BJ (cell line): ENCODE measurements around the gene ATXN7L2. TPM values are rescaled to one million over a fixed set of nuclear protein-coding genes. Genes with fewer than 3 reads are reported as not detected.

Experiments
- CTCF ChIA-PET: fragments of 350-600 bp; formaldehyde crosslinking; extraction: SDS; loops from one replicate; lab custom pipeline; 2021; ENCODE audit warnings: antibody characterized with exemption, inconsistent platforms; lab: Yijun Ruan, JAX
- POLR2A ChIA-PET: fragments of 300-600 bp; sonication (Branson Sonifier 250); formaldehyde crosslinking; extraction: SDS; loops from one replicate; lab custom pipeline; 2021; ENCODE audit warnings: antibody characterized with exemption; lab: Charles Lee
- DNase-seq: peaks from one replicate; pipeline ENCODE4 v3.0.0-alpha.2; 2011; ENCODE audit warnings: low read depth
- H3K27me3 ChIP-seq: 2 replicates; pipeline ENCODE4 v1.6.0; 2011; ENCODE audit warnings: low read length; ENCODE audit not compliant: control insufficient read depth, insufficient read depth
- H3K36me3 ChIP-seq: 2 replicates; pipeline ENCODE4 v1.5.1; 2011; ENCODE audit warnings: low read length; ENCODE audit not compliant: control insufficient read depth, insufficient read depth
- H3K4me3 ChIP-seq: 2 replicates; pipeline ENCODE4 v1.5.1; 2011; ENCODE audit warnings: low read depth, mild to moderate bottlenecking, control low read depth, low read length
- polyA plus RNA-seq: library from polyadenylated mRNA; depleted of rRNA; stranded (reverse); fragments of >200 nt; gene quantifications from 2 replicates; pipeline ENCODE4 v1.2.3, GENCODE V29; 2011
- TF ChIP-seq, protein P1 (sequence below): IDR thresholded peaks from 2 replicates; pipeline ENCODE4 v1.5.1; 2011; ENCODE audit warnings: low read depth, mild to moderate bottlenecking, control low read depth, inconsistent platforms, low read length, moderate library complexity; ENCODE audit not compliant: insufficient read depth

Gene ATXN7L2
- polyA plus RNA-seq, 1 experiment = 8.7 TPM

DNA sequence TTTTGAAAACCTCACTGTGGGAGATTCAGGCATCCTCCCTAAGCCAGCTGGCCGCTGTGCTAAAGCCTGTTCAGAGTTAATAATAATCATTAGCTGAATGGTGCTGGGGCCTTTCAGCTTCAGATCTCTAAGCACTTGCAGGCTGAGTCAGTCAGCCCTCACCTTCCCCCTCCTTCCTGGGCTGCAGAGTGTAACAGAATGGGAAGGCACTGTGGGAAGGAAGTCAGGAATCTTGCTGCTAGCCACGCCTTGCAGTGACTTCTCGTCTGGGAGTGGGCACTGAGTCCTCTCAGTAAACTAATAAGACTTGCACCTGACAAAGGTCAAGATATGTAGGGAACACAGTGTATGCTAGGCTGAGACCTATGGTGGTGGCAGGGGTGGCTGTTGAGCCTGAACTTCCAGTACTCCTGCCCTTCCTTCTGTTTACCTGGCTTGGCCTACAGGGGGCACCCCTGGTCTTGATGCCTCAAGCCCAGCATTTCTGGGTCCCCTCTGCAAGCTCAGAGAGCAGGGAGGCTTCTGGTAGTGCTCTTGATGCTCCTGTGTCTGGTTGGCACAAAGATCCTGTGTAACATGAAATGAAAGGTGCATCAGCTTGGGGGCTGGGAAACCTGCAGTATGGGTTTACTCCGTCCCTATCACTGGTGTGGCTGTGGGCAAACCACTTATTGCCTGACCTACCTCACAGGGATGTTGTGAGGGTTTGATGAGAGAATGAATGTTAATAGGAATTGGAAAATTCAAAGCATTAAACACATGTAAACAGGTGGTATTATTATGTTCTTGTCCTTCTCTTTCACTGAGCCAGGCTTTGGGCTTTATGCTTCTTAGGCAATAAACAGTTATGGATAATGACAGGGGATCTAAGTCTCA, 16.2 kb downstream of the ATXN7L2 start:
- peaks cover 12% of the 10 kb centered on the region for H3K36me3 ChIP-seq
- ChIA-PET CTCF (interaction anchor here (0.9 to 32.2 kb wide), 15 partner anchors 9 to 274 kb away, joined by 3 to 1371 read pairs (median 7); partner anchors contain the start of genes AMIGO1, GNAI3, GPR61 and PSMA5), POLR2A (interaction anchor here (0.7 kb wide), 1 partner anchor 33 kb away, joined by 3 read pairs; no protein-coding TSS in a partner anchor)
- DNase-seq = peak; percentile 49
- no peak overlapping the region for H3K4me3 ChIP-seq
- H3K27me3 ChIP-seq = no peaks in the 10 kb centered on the region
- TF ChIP-seq, protein P1, sequence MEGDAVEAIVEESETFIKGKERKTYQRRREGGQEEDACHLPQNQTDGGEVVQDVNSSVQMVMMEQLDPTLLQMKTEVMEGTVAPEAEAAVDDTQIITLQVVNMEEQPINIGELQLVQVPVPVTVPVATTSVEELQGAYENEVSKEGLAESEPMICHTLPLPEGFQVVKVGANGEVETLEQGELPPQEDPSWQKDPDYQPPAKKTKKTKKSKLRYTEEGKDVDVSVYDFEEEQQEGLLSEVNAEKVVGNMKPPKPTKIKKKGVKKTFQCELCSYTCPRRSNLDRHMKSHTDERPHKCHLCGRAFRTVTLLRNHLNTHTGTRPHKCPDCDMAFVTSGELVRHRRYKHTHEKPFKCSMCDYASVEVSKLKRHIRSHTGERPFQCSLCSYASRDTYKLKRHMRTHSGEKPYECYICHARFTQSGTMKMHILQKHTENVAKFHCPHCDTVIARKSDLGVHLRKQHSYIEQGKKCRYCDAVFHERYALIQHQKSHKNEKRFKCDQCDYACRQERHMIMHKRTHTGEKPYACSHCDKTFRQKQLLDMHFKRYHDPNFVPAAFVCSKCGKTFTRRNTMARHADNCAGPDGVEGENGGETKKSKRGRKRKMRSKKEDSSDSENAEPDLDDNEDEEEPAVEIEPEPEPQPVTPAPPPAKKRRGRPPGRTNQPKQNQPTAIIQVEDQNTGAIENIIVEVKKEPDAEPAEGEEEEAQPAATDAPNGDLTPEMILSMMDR = peak; percentile 62

DNA sequence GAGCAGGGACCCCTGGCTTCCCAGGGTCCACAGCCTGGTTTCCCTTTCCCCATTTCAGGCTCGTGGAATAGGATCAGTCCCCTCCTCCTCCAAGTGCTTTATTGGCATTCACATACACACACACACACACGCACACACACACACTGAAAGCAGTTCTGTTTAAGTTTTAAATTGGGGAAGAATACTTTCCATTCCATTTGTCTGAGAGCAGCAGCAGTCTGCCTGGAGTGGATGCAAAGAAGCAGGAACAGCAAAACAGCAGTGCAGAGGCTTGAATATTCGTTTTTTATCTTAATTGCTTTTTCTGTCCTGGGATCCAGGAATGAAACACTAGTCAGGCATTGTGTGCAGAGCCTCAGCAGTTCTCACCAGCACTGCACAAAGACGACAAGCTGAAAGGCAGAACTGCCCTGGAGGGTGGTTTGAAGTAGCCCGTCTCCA, 17.3 kb downstream of the ATXN7L2 start:
- ChIA-PET POLR2A (no interaction called here), CTCF (interaction anchor here (0.8 to 32.2 kb wide), 6 partner anchors 10 to 143 kb away, joined by 3 to 1371 read pairs (median 22); partner anchors contain the start of genes GPR61 and PSMA5)
- Histone ChIP-seq H3K27me3 (no peaks in the 10 kb centered on the region), H3K4me3 (no peak overlapping the region), H3K36me3 (peaks cover 9% of the 10 kb centered on the region)
- TF ChIP-seq, protein P1 = no peak
- DNase-seq = peak; percentile 68

DNA sequence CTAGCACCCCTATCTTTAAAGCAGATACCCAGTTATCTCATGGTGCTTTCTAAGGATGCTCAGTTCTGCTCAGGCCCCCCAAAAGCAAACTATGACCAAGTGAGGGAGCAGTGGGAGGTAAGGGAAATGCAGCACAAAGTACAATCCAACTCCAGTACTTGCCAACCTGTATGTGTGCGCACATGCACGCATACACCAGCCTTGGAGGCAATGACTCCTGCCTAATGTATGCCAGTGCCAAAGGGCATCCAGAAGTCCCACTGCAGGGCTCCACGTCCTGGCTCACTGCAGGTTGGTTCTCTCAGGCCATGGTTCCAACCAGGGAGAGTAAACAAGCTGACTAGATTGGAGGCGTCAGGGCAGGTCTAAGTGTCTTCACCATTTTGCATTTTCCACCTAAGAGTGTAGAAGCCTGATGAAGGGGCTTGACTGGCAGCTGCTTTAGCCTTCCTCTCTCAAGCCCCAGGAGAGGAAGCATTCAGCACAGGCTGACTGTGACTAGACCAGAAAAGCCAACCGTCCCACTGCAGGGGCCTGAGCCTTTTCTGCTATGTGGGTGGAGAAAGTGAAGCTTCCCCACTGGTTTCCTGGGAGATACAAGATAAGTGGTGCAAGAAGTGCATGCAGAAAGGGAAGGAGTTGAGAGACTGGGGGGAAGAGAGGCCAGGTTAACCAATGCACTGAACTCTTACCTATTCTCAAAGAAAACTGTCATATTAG, 18.1 kb downstream of the ATXN7L2 start:
- H3K27me3 ChIP-seq = no peaks in the 10 kb centered on the region
- no peak overlapping the region for H3K4me3 ChIP-seq
- peaks cover 4% of the 10 kb centered on the region; the same call in 1 of the 2 replicates for H3K36me3 ChIP-seq
- CTCF ChIA-PET = interaction anchor here (0.9 to 32.2 kb wide), 6 partner anchors 7 to 138 kb away, joined by 3 to 1371 read pairs (median 23); partner anchors contain the start of genes CYB561D1 and GPR61
- TF ChIP-seq, protein P1 = no peak
- POLR2A ChIA-PET = interaction anchor here (0.5 kb wide), 1 partner anchor 226 kb away, joined by 4 read pairs; no protein-coding TSS in a partner anchor
- DNase-seq = no peak

DNA sequence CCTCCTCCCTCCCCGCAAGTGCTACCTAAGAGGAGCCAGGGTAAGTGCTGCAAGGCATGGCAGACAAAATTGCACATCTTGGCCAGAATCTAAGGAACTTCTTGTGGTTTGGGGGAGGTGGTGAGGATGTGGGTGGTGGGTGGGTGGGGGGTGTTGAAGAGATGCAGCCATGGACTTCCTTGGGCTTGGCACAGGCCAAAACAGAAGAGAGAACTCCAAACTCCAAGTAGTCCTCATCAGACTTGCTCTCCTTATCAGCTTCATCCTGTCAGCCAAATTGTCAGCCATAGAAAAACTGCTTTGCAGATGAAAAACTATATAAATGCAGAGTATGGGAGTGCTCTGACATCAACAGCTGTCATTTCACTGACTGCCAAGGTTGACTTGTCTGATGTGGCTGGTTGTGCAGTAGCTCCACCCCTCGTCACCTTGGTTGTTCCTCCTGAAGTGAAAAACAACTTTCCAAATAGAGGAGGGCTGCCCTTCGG, 18.7 kb downstream of the ATXN7L2 start:
- TF ChIP-seq, protein P1 = no peak
- ChIA-PET CTCF (interaction anchor here (0.9 to 32.2 kb wide), 6 partner anchors 8 to 138 kb away, joined by 3 to 1371 read pairs (median 23); partner anchors contain the start of genes CYB561D1 and GPR61), POLR2A (interaction anchor here (0.5 kb wide), 1 partner anchor 226 kb away, joined by 4 read pairs; no protein-coding TSS in a partner anchor)
- no peak for DNase-seq
- Histone ChIP-seq H3K36me3 (no peaks in the 10 kb centered on the region; the same call in 1 of the 2 replicates), H3K4me3 (no peak overlapping the region), H3K27me3 (no peaks in the 10 kb centered on the region)
